Motor neuron (in vitro differentiated cells): Measurements from ENCODE around the gene AFF4. TPM values are rescaled to one million over a fixed set of nuclear protein-coding genes. Genes with fewer than 3 reads are reported as not detected.
A peak's percentile ranks its signal among the peaks of the same experiment; 100 is the strongest.

ENCODE experiments used
- ATAC-seq, 8 experiments: fragments of 200-7000 bp; cut with Tn5 transposase; replicated peaks in 6 of 8; 2 replicates each; pipeline ENCODE4 v1.8.0; 2021; ENCODE audit warnings: mild to moderate bottlenecking in 8 of 8, moderate library complexity in 8 of 8
- H3K27ac ChIP-seq, 2 donors: fragments of 250-450 bp; sonication (Bioruptor Pico); 2 replicates each; pipeline ENCODE4 v1.9.0; 2021; ENCODE audit warnings: antibody characterized with exemption in 2 of 2, mild to moderate bottlenecking in 2 of 2, moderate library complexity in 1 of 2
- H3K4me1 ChIP-seq, 2 donors: fragments of 250-450 bp; sonication (Bioruptor Pico); replicated peaks in 1 of 2; 2 replicates each; pipeline ENCODE4 v1.6.1; 2021; ENCODE audit warnings: antibody characterized with exemption in 2 of 2, mild to moderate bottlenecking in 2 of 2, moderate library complexity in 1 of 2
- H3K4me3 ChIP-seq, 5 donors: fragments of 250-450 bp; sonication (Bioruptor Pico); 2 replicates each; pipeline ENCODE4 v1.9.0; 2021; ENCODE audit warnings: antibody characterized with exemption in 5 of 5, mild to moderate bottlenecking in 5 of 5, moderate library complexity in 4 of 5
- WGBS, 10 experiments: fragments of 450-650 bp; shearing (Covaris generic); methylation state at CpG; one replicate each; pipeline ENCODE4 v1.0.0; 2022; 5-methylcytosine and 5-hydroxymethylcytosine counted together
- in situ Hi-C, 9 experiments: fragments of 400-800 bp; cut with MboI; loops; one replicate each; pipeline ENCODE4 v1.15.0; 2021; ENCODE audit warnings: low sequenced_read_pairs in 9 of 9, low pct_unique_long_range_greater_than_20kb in 2 of 9; ENCODE audit not compliant: unreplicated experiment in 9 of 9
- total RNA-seq, 8 experiments: library from RNA; unstranded; fragments of 300-600 nt; gene quantifications; 2 replicates each; pipeline versions ENCODE4 v1.2.3 to v1.2.4, GENCODE V29; 2022

Gene AFF4
- total RNA-seq, 8 experiments from 2014 or later: 43.0 to 102 (median 67.3) TPM

GRCh38 chr5:132838516-132839282, 124.7 kb downstream of the AFF4 start:
- ATAC-seq: no peak
- H3K4me1 ChIP-seq: no peaks in the 10 kb centered on the region
- in situ Hi-C loops: no loop called here
- no peak overlapping the region for H3K4me3 ChIP-seq
- WGBS, 10 experiments: 53 to 100% (median 74%) methylated on average over 1 to 3 of the region's 3 CpGs; no CpG with 5 or more reads in 4 of the 10 experiments
- H3K27ac ChIP-seq: no peak overlapping the region

GRCh38 chr5:132837868-132838267, 125.6 kb downstream of the AFF4 start:
- ATAC-seq: peak in 3 of 8 experiments; percentile 17 to 28 (median 26)
- no peak overlapping the region for H3K27ac ChIP-seq
- WGBS, 10 experiments: 60 to 75% (median 72%) methylated on average over 2 of the region's 2 CpGs; no CpG with 5 or more reads in 6 of the 10 experiments
- no peak overlapping the region for H3K4me3 ChIP-seq
- no peaks in the 10 kb centered on the region for H3K4me1 ChIP-seq
- in situ Hi-C loops: no loop called here

GRCh38 chr5:132836852-132837251, 126.6 kb downstream of the AFF4 start:
- WGBS, 10 experiments: 86 to 100% (median 100%) methylated on average over 1 of the region's 1 CpG; no CpG with 5 or more reads in 6 of the 10 experiments
- Histone ChIP-seq H3K27ac (no peak overlapping the region), H3K4me3 (no peak overlapping the region), H3K4me1 (no peaks in the 10 kb centered on the region)
- no peak for ATAC-seq
- in situ Hi-C loops: no loop called here

- ATAC-seq: no peak
- Histone ChIP-seq H3K27ac (no peak overlapping the region), H3K4me3 (no peak overlapping the region), H3K4me1 (no peaks in the 10 kb centered on the region)
- in situ Hi-C loops: no loop called here
- WGBS, 10 experiments: 68 to 100% (median 94%) methylated on average over 1 to 3 of the region's 3 CpGs; no CpG with 5 or more reads in 2 of the 10 experiments
These were observed 129.4 kb downstream of the AFF4 start for GRCh38 chr5:132834057-132834456.

- Histone ChIP-seq H3K4me3 (no peak overlapping the region), H3K27ac (no peak overlapping the region), H3K4me1 (no peaks in the 10 kb centered on the region)
- in situ Hi-C loops: no loop called here
- ATAC-seq: no peak
- 40 to 100% (median 70%) methylated on average over 1 to 4 of the region's 5 CpGs; no CpG with 5 or more reads in 1 of the 10 experiments for WGBS, 10 experiments
These were observed 130.8 kb downstream of the AFF4 start for GRCh38 chr5:132832612-132833011.

GRCh38 chr5:132831095-132831860, 132.2 kb downstream of the AFF4 start:
- 80 to 100% (median 92%) methylated on average over 1 to 5 of the region's 15 CpGs; no CpG with 5 or more reads in 6 of the 10 experiments for WGBS, 10 experiments
- no peaks in the 10 kb centered on the region for H3K4me1 ChIP-seq
- no peak for ATAC-seq
- H3K4me3 ChIP-seq: peak overlapping the region in 1 of 5 donors; percentile 56
- H3K27ac ChIP-seq: no peak overlapping the region
- in situ Hi-C loops: no loop called here

- in situ Hi-C loops: no loop called here
- WGBS, 10 experiments: no CpG with 5 or more reads among the region's 78 CpGs
- Histone ChIP-seq H3K27ac (peak within 1 kb of the TSS in 1 of 2 donors; percentile 15), H3K4me3 (peak within 1 kb of the TSS; percentile 42 to 56 (median 44)), H3K4me1 (peaks cover 0 to 5% of the 10 kb centered on the region in 2 donors)
- peak; percentile 64 to 76 (median 74) for ATAC-seq
These were observed 132.9 kb downstream of the AFF4 start, which contains the start of gene SHROOM1 for GRCh38 chr5:132830436-132831094. Gene SHROOM1 (minus strand): TSS chr5:132830647. CDS start chr5:132826140, 4,507 bp downstream.

GRCh38 chr5:132829742-132830435, 133.5 kb downstream of the AFF4 start:
- peak; percentile 85 to 96 (median 89) for ATAC-seq
- WGBS, 10 experiments: 13 to 48% (median 22%) methylated on average over 3 to 9 of the region's 75 CpGs; no CpG with 5 or more reads in 6 of the 10 experiments
- Histone ChIP-seq H3K4me1 (peaks cover 0 to 5% of the 10 kb centered on the region in 2 donors), H3K27ac (peak overlapping the region in 1 of 2 donors; percentile 15), H3K4me3 (peak overlapping the region; percentile 42 to 56 (median 44))
- in situ Hi-C loops: no loop called here

- no peak for ATAC-seq
- Histone ChIP-seq H3K27ac (no peak overlapping the region), H3K4me3 (no peak overlapping the region), H3K4me1 (peaks cover 0 to 5% of the 10 kb centered on the region in 2 donors)
- in situ Hi-C loops: no loop called here
- WGBS, 10 experiments: 60 to 100% (median 92%) methylated on average over 1 to 3 of the region's 4 CpGs; no CpG with 5 or more reads in 4 of the 10 experiments
These were observed 134.5 kb downstream of the AFF4 start for GRCh38 chr5:132828846-132829494.

GRCh38 chr5:132827943-132828673, 135.3 kb downstream of the AFF4 start:
- 78 to 100% (median 86%) methylated on average over 1 to 4 of the region's 4 CpGs; no CpG with 5 or more reads in 4 of the 10 experiments for WGBS, 10 experiments
- Histone ChIP-seq H3K27ac (no peak overlapping the region), H3K4me3 (no peak overlapping the region), H3K4me1 (peaks cover 0 to 5% of the 10 kb centered on the region in 2 donors)
- no peak for ATAC-seq
- in situ Hi-C loops: no loop called here

GRCh38 chr5:132826424-132827082, 136.9 kb downstream of the AFF4 start:
- in situ Hi-C loops: no loop called here
- ATAC-seq: no peak
- Histone ChIP-seq H3K4me1 (peaks cover 0 to 5% of the 10 kb centered on the region in 2 donors), H3K4me3 (no peak overlapping the region), H3K27ac (no peak overlapping the region)
- 50 to 100% (median 70%) methylated on average over 1 to 4 of the region's 6 CpGs; no CpG with 5 or more reads in 3 of the 10 experiments for WGBS, 10 experiments
